Astrocyte of the cerebellum (primary cell): Measurements from ENCODE around the gene OR5B2.
"Not testable (repeated sequence)": the region's sequence is repeated elsewhere in the genome, so short reads cannot be mapped to it uniquely, and the experiment has no call there.

Source experiments
- DNase-seq: peaks from one replicate; pipeline ENCODE4 v3.0.0-alpha.2; 2011; ENCODE audit warnings: low read depth
- H3K4me3 ChIP-seq: 2 replicates; pipeline ENCODE4 v1.5.1; 2011; ENCODE audit warnings: mild to moderate bottlenecking, low read depth, low read length, moderate library complexity
- CTCF ChIP-seq: IDR thresholded peaks from 2 replicates; pipeline ENCODE4 v1.5.1; 2012; ENCODE audit warnings: low read length, low read depth, moderate library complexity, mild to moderate bottlenecking; ENCODE audit errors: missing control alignments
- in situ Hi-C: cut with HindIII; loops from 2 replicates; pipeline ENCODE4 v1.10.0; 2017; ENCODE audit warnings: low sequenced_read_pairs

The OR5B2 gene

GRCh38 chr11:58442136-58442535, 14.2 kb upstream of the OR5B2 start, which contains the start of gene OR5B12:
TSS of gene OR5B12 (minus strand) at chr11:58442236. CDS start at chr11:58440151, 2,085 bp downstream.
- no peak for TF ChIP-seq CTCF
- no peak within 1 kb of the TSS for H3K4me3 ChIP-seq
- no peak for DNase-seq
- in situ Hi-C loops: no loop called here

- H3K4me3 ChIP-seq: no peak overlapping the region
- in situ Hi-C loops: no loop called here
- no peak for TF ChIP-seq CTCF
- DNase-seq: no peak
Observed at GRCh38 chr11:58438486-58438885, 10.6 kb upstream of the OR5B2 start.

- H3K4me3 ChIP-seq: no peak overlapping the region
- in situ Hi-C loops: no loop called here
- no peak for TF ChIP-seq CTCF
- DNase-seq: no peak
Observed at GRCh38 chr11:58434217-58434616, 6.3 kb upstream of the OR5B2 start.

- no peak overlapping the region for H3K4me3 ChIP-seq
- no peak for DNase-seq
- in situ Hi-C loops: no loop called here
- no peak for TF ChIP-seq CTCF
Observed at GRCh38 chr11:58433638-58434203, 5.8 kb upstream of the OR5B2 start.

GRCh38 chr11:58429273-58429672, 1.4 kb upstream of the OR5B2 start:
- TF ChIP-seq CTCF: no peak
- DNase-seq: no peak
- in situ Hi-C loops: no loop called here
- H3K4me3 ChIP-seq: no peak overlapping the region

- no peak for TF ChIP-seq CTCF
- no peak for DNase-seq
- in situ Hi-C loops: no loop called here
- no peak within 1 kb of the TSS for H3K4me3 ChIP-seq
Observed at GRCh38 chr11:58406774-58407173, 21.1 kb downstream of the OR5B2 start, which contains the start of gene OR5B3. TSS of gene OR5B3 (minus strand) at chr11:58406874. CDS start at chr11:58403409, 3,465 bp downstream.

- H3K4me3 ChIP-seq, DNase-seq, in situ Hi-C loops: not testable (repeated sequence)
Observed at GRCh38 chr11:58399622-58400021, 28.3 kb downstream of the OR5B2 start.
